ENCODE results near the gene CAVIN3.

The CAVIN3 gene

GRCh38 chr11:6350043-6350442, 29.7 kb upstream of the CAVIN3 start:
- DNase-seq (ENCODE audit: extremely low spot score), result no peak
- ChIA-PET POLR2A (no interaction called here), CTCF (interaction anchor here (4.1 to 7.3 kb wide), 2 partner anchors 13 to 98 kb away, joined by 26 to 115 read pairs; no protein-coding TSS in a partner anchor)
- TF ChIP-seq, protein P1, sequence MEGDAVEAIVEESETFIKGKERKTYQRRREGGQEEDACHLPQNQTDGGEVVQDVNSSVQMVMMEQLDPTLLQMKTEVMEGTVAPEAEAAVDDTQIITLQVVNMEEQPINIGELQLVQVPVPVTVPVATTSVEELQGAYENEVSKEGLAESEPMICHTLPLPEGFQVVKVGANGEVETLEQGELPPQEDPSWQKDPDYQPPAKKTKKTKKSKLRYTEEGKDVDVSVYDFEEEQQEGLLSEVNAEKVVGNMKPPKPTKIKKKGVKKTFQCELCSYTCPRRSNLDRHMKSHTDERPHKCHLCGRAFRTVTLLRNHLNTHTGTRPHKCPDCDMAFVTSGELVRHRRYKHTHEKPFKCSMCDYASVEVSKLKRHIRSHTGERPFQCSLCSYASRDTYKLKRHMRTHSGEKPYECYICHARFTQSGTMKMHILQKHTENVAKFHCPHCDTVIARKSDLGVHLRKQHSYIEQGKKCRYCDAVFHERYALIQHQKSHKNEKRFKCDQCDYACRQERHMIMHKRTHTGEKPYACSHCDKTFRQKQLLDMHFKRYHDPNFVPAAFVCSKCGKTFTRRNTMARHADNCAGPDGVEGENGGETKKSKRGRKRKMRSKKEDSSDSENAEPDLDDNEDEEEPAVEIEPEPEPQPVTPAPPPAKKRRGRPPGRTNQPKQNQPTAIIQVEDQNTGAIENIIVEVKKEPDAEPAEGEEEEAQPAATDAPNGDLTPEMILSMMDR (IDR thresholded peaks at IDR 0.05; ENCODE audit: control extremely low read depth, extremely low read depth, low read depth, missing control alignments), result no peak

- ChIA-PET CTCF (interaction anchor here (1.0 to 2.4 kb wide), 5 partner anchors 8 to 94 kb away, joined by 3 to 10 read pairs (median 4); no protein-coding TSS in a partner anchor), POLR2A (no interaction called here)
- TF ChIP-seq, protein P1 (IDR thresholded peaks at IDR 0.05; ENCODE audit: control extremely low read depth, extremely low read depth, low read depth, missing control alignments), result no peak
- no peak for DNase-seq (ENCODE audit: extremely low spot score)
Measured at GRCh38 chr11:6345366-6345765, 25.1 kb upstream of the CAVIN3 start.

DNA sequence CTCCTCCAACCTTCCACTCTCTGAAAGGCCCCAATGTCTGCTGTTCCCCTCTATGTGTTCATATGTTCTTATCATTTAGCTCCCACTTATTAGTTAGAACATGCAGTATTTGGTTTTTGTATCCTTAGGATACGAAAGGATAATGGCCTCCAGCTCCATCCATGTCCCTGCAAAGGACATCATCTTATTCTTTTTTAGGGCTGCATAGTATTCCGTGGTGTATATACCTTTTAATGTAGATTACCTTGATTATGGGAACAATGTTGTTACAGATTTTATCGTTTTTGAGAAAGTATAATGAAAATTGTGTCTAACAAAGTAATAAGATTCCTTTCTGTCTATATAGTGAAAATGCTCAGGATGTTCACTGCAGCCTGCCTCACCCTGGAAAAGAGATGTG, 16.0 kb upstream of the CAVIN3 start:
- no peak for DNase-seq (ENCODE audit: extremely low spot score)
- TF ChIP-seq, protein P1 (IDR thresholded peaks at IDR 0.05; ENCODE audit: control extremely low read depth, extremely low read depth, low read depth, missing control alignments), result no peak
- CTCF ChIA-PET, result interaction anchor here (1.6 to 11.8 kb wide), 2 partner anchors 17 to 22 kb away, joined by 3 to 84 read pairs; no protein-coding TSS in a partner anchor
- POLR2A ChIA-PET, result no interaction called here

GRCh38 chr11:6334806-6335205, 14.5 kb upstream of the CAVIN3 start:
- CTCF ChIA-PET, result interaction anchor here (1.2 to 11.8 kb wide), 3 partner anchors 11 to 19 kb away, joined by 4 to 84 read pairs (median 4); no protein-coding TSS in a partner anchor
- POLR2A ChIA-PET, result no interaction called here
- no peak for DNase-seq (ENCODE audit: extremely low spot score)
- TF ChIP-seq, protein P1 (IDR thresholded peaks at IDR 0.05; ENCODE audit: control extremely low read depth, extremely low read depth, low read depth, missing control alignments), result no peak

GRCh38 chr11:6333095-6333494, 12.8 kb upstream of the CAVIN3 start:
- TF ChIP-seq, protein P1 (IDR thresholded peaks at IDR 0.05; ENCODE audit: control extremely low read depth, extremely low read depth, low read depth, missing control alignments), result no peak
- CTCF ChIA-PET, result interaction anchor here (1.1 to 11.8 kb wide), 4 partner anchors 9 to 82 kb away, joined by 3 to 84 read pairs (median 4); no protein-coding TSS in a partner anchor
- DNase-seq (ENCODE audit: extremely low spot score), result no peak

DNA sequence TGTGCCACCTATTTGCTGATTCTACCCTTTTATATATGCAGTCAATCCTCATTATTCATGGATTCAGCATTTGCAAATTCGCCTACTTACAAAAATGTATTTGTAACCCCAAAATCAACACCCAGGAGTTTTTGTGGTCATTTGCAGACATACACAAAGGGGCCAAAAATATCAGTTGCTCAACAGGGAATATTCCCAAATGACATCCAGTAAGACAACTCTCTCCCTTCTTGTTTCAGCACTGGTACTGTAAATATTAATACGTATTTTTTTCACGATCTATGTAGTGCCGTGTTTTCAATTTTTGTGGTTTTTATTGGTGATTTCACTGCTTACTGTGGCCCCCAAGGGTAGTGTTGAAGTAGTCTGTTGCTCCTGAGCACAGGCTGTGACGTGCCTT, 11.8 kb upstream of the CAVIN3 start:
- POLR2A ChIA-PET, result no interaction called here
- CTCF ChIA-PET, result interaction anchor here (1.1 to 1.5 kb wide), 2 partner anchors 10 to 21 kb away, joined by 4 read pairs; no protein-coding TSS in a partner anchor
- TF ChIP-seq, protein P1 (IDR thresholded peaks at IDR 0.05; ENCODE audit: control extremely low read depth, extremely low read depth, low read depth, missing control alignments), result no peak
- no peak for DNase-seq (ENCODE audit: extremely low spot score)

More at GRCh38 chr11:6333095-6333494, 12.8 kb upstream of the CAVIN3 start:
- POLR2A ChIA-PET, result no interaction called here

Measured in GM10248 (cell line).